WTC11 (cell line): ENCODE results near the gene FYCO1. TPM values are rescaled to one million over a fixed set of nuclear protein-coding genes. Genes with fewer than 3 reads are reported as not detected.

ENCODE experiments used
- ARID4B ChIP-seq: sonication (generic); formaldehyde crosslinking; IDR thresholded peaks from 2 replicates; pipeline ENCODE4 v1.8.0; 2023; ENCODE audit warnings: missing genetic modification reagents, mild to moderate bottlenecking, borderline replicate concordance
- ATF6 ChIP-seq: sonication (generic); formaldehyde crosslinking; IDR thresholded peaks from 2 replicates; pipeline ENCODE4 v1.8.1; 2023; ENCODE audit warnings: mild to moderate bottlenecking, missing genetic modification reagents
- CBFB ChIP-seq: sonication (generic); formaldehyde crosslinking; IDR thresholded peaks from 2 replicates; pipeline ENCODE4 v1.8.1; 2022; ENCODE audit warnings: mild to moderate bottlenecking, low read depth, missing genetic modification reagents
- ELF4 ChIP-seq: sonication (generic); formaldehyde crosslinking; IDR thresholded peaks from 2 replicates; pipeline ENCODE4 v1.8.1; 2022; ENCODE audit warnings: low read depth, mild to moderate bottlenecking, moderate library complexity, missing genetic modification reagents
- FOXJ3 ChIP-seq: sonication (generic); formaldehyde crosslinking; IDR thresholded peaks from 2 replicates; pipeline ENCODE4 v1.9.0; 2021; ENCODE audit warnings: missing genetic modification reagents, mild to moderate bottlenecking, borderline replicate concordance
- IRF2 ChIP-seq: sonication (generic); formaldehyde crosslinking; IDR thresholded peaks from 2 replicates; pipeline ENCODE4 v1.8.0; 2022; ENCODE audit warnings: low read depth, missing genetic modification reagents, borderline replicate concordance
- KAT7 ChIP-seq: sonication (generic); formaldehyde crosslinking; IDR thresholded peaks from 2 replicates; pipeline ENCODE4 v1.8.1; 2023; ENCODE audit warnings: missing genetic modification reagents, mild to moderate bottlenecking, borderline replicate concordance
- NFATC4 ChIP-seq: fragments of 250-450 bp; sonication (Bioruptor Pico); IDR thresholded peaks from 2 replicates; pipeline ENCODE4 v1.9.0; 2021; ENCODE audit warnings: mild to moderate bottlenecking
- NR3C1 ChIP-seq: sonication (generic); formaldehyde crosslinking; conservative IDR thresholded peaks from 2 replicates; pipeline ENCODE4 v1.8.1; 2023; ENCODE audit warnings: low read depth, mild to moderate bottlenecking, missing genetic modification reagents
- OVOL2 ChIP-seq: fragments of 250-450 bp; sonication (Bioruptor Pico); IDR thresholded peaks from 2 replicates; pipeline ENCODE4 v1.9.0; 2021; ENCODE audit warnings: mild to moderate bottlenecking, borderline replicate concordance
- PRDM15 ChIP-seq: sonication (generic); formaldehyde crosslinking; IDR thresholded peaks from 2 replicates; pipeline ENCODE4 v1.8.0; 2022; ENCODE audit warnings: missing genetic modification reagents
- RELA ChIP-seq: sonication (generic); formaldehyde crosslinking; IDR thresholded peaks from 2 replicates; pipeline ENCODE4 v1.8.1; 2022; ENCODE audit warnings: missing genetic modification reagents, mild to moderate bottlenecking, borderline replicate concordance
- SMAD4 ChIP-seq: sonication (generic); formaldehyde crosslinking; IDR thresholded peaks from 2 replicates; pipeline ENCODE4 v1.8.0; 2022; ENCODE audit warnings: mild to moderate bottlenecking, missing genetic modification reagents
- SP1 ChIP-seq: sonication (generic); formaldehyde crosslinking; conservative IDR thresholded peaks from 2 replicates; pipeline ENCODE4 v1.8.1; 2022; ENCODE audit warnings: missing genetic modification reagents
- TCF7 ChIP-seq: sonication (generic); formaldehyde crosslinking; IDR thresholded peaks from 2 replicates; pipeline ENCODE4 v1.8.0; 2022; ENCODE audit warnings: mild to moderate bottlenecking, low read depth, missing genetic modification reagents, moderate library complexity
- TEAD4 ChIP-seq: sonication (generic); formaldehyde crosslinking; IDR thresholded peaks from 2 replicates; pipeline ENCODE4 v1.8.0; 2022; ENCODE audit warnings: mild to moderate bottlenecking, missing genetic modification reagents
- ZMAT4 ChIP-seq: fragments of 250-450 bp; sonication (Bioruptor Pico); IDR thresholded peaks from 2 replicates; pipeline ENCODE4 v1.9.0; 2021; ENCODE audit warnings: mild to moderate bottlenecking
- ZNF121 ChIP-seq: sonication (generic); formaldehyde crosslinking; IDR thresholded peaks from 2 replicates; pipeline ENCODE4 v1.8.0; 2023; ENCODE audit warnings: missing genetic modification reagents
- ZNF138 ChIP-seq: sonication (generic); formaldehyde crosslinking; conservative IDR thresholded peaks from 2 replicates; pipeline ENCODE4 v1.8.1; 2022; ENCODE audit warnings: mild to moderate bottlenecking, moderate library complexity, missing genetic modification reagents
- ZNF219 ChIP-seq: sonication (generic); formaldehyde crosslinking; IDR thresholded peaks from 2 replicates; pipeline ENCODE4 v1.8.0; 2023; ENCODE audit warnings: missing genetic modification reagents, mild to moderate bottlenecking, borderline replicate concordance
- ZNF396 ChIP-seq: fragments of 250-450 bp; sonication (Bioruptor Pico); IDR thresholded peaks from 2 replicates; pipeline ENCODE4 v1.8.0; 2021; ENCODE audit warnings: mild to moderate bottlenecking, moderate library complexity, borderline replicate concordance
- total RNA-seq: library from RNA; stranded (reverse); gene quantifications from 3 replicates; pipeline ENCODE4 v1.2.3, GENCODE V29; 2021
- TF ChIP-seq, protein P1 (sequence below): sonication (generic); formaldehyde crosslinking; IDR thresholded peaks from 2 replicates; pipeline ENCODE4 v1.8.1; 2023; ENCODE audit warnings: mild to moderate bottlenecking, moderate library complexity, missing genetic modification reagents
- TF ChIP-seq, protein P2 (sequence below): sonication (generic); formaldehyde crosslinking; IDR thresholded peaks from 2 replicates; pipeline ENCODE4 v1.8.1; 2022; ENCODE audit warnings: mild to moderate bottlenecking, missing genetic modification reagents, moderate library complexity, borderline replicate concordance
- TF ChIP-seq, protein P3 (sequence below): sonication (generic); formaldehyde crosslinking; IDR thresholded peaks from 2 replicates; pipeline ENCODE4 v1.8.0; 2022; ENCODE audit warnings: mild to moderate bottlenecking, missing genetic modification reagents

Gene FYCO1
- total RNA-seq, 1 experiment from 2014 or later: 13.9 TPM

- 0 out of 2 replicates have a peak, but pooled peaks have one; percentile 42 for TF ChIP-seq ARID4B (CRISPR knock-in tag)
- TF ChIP-seq PRDM15: no peak
- TF ChIP-seq KAT7 (CRISPR knock-in tag): no peak
- no peak for TF ChIP-seq RELA (CRISPR knock-in tag)
- TF ChIP-seq, protein P1, sequence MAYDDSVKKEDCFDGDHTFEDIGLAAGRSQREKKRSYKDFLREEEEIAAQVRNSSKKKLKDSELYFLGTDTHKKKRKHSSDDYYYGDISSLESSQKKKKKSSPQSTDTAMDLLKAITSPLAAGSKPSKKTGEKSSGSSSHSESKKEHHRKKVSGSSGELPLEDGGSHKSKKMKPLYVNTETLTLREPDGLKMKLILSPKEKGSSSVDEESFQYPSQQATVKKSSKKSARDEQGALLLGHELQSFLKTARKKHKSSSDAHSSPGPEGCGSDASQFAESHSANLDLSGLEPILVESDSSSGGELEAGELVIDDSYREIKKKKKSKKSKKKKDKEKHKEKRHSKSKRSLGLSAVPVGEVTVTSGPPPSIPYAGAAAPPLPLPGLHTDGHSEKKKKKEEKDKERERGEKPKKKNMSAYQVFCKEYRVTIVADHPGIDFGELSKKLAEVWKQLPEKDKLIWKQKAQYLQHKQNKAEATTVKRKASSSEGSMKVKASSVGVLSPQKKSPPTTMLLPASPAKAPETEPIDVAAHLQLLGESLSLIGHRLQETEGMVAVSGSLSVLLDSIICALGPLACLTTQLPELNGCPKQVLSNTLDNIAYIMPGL: peak; percentile 72
- TF ChIP-seq FOXJ3 (CRISPR knock-in tag): no peak
- TF ChIP-seq TEAD4 (CRISPR knock-in tag): no peak
- TF ChIP-seq NFATC4 (CRISPR knock-in tag): no peak
- no peak for TF ChIP-seq NR3C1 (CRISPR knock-in tag)
- peak; percentile 90 for TF ChIP-seq SP1
- no peak for TF ChIP-seq ZNF138 (CRISPR knock-in tag)
- no peak for TF ChIP-seq IRF2 (CRISPR knock-in tag)
- no peak for TF ChIP-seq SMAD4 (CRISPR knock-in tag)
- no peak for TF ChIP-seq ATF6 (CRISPR knock-in tag)
- no peak for TF ChIP-seq OVOL2 (CRISPR knock-in tag)
- TF ChIP-seq, protein P2, sequence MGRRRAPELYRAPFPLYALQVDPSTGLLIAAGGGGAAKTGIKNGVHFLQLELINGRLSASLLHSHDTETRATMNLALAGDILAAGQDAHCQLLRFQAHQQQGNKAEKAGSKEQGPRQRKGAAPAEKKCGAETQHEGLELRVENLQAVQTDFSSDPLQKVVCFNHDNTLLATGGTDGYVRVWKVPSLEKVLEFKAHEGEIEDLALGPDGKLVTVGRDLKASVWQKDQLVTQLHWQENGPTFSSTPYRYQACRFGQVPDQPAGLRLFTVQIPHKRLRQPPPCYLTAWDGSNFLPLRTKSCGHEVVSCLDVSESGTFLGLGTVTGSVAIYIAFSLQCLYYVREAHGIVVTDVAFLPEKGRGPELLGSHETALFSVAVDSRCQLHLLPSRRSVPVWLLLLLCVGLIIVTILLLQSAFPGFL (CRISPR knock-in tag): no peak
- no peak for TF ChIP-seq ELF4
- no peak for TF ChIP-seq ZMAT4 (CRISPR knock-in tag)
- no peak for TF ChIP-seq ZNF121 (CRISPR knock-in tag)
- TF ChIP-seq, protein P3, sequence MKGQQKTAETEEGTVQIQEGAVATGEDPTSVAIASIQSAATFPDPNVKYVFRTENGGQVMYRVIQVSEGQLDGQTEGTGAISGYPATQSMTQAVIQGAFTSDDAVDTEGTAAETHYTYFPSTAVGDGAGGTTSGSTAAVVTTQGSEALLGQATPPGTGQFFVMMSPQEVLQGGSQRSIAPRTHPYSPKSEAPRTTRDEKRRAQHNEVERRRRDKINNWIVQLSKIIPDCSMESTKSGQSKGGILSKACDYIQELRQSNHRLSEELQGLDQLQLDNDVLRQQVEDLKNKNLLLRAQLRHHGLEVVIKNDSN (CRISPR knock-in tag): peak; percentile 49; the same call in 1 of the 2 replicates
- TF ChIP-seq ZNF219 (CRISPR knock-in tag): no peak
- no peak for TF ChIP-seq TCF7 (CRISPR knock-in tag)
- no peak for TF ChIP-seq ZNF396 (CRISPR knock-in tag)
- TF ChIP-seq CBFB (CRISPR knock-in tag): no peak
Observed at GRCh38 chr3:45995236-45996192, at the start of gene FYCO1 (continued).
